Sigmoid colon (tissue), 4 donors: ENCODE data around the gene C14orf180.

ENCODE experiments used
- CTCF ChIP-seq, 4 experiments: fragments of 450-650 bp in 3 of 4; fragments of 200-600 bp in 1 of 4; IDR thresholded peaks; one replicate each; pipeline ENCODE4 v1.5.1; 2016 to 2019; ENCODE audit warnings: antibody characterized with exemption in 4 of 4, mild to moderate bottlenecking in 3 of 4, moderate library complexity in 2 of 4
- EP300 ChIP-seq, 4 donors: sonication (generic); formaldehyde crosslinking; IDR thresholded peaks; one replicate each; pipeline ENCODE4 v1.6.1; 2017; ENCODE audit warnings: antibody characterized with exemption in 4 of 4

- TF ChIP-seq CTCF (IDR thresholded peaks at IDR 0.05) (no peak), EP300 (IDR thresholded peaks at IDR 0.05) (no peak)
These were observed 16.3 kb upstream of the C14orf180 start for GRCh38 chr14:104563191-104563741.
